GM20000 (cell line): ENCODE data around the gene NXNL1.

Experiments
- DNase-seq: peaks from one replicate; pipeline ENCODE4 v3.0.0; 2012; ENCODE audit warnings: low spot score
- CTCF ChIP-seq: IDR thresholded peaks from 2 replicates; pipeline ENCODE4 v1.5.1; 2012; ENCODE audit warnings: mild to moderate bottlenecking, control low read depth; ENCODE audit errors: extremely low read depth, missing control alignments

NXNL1 gene

GRCh38 chr19:17466487-17466850 is 5.7 kb upstream of the NXNL1 start:
- DNase-seq, result no peak
- TF ChIP-seq CTCF, result no peak

- TF ChIP-seq CTCF, result no peak
- no peak for DNase-seq
These were observed 1.8 kb downstream of the NXNL1 start for GRCh38 chr19:17458970-17459369.

DNA sequence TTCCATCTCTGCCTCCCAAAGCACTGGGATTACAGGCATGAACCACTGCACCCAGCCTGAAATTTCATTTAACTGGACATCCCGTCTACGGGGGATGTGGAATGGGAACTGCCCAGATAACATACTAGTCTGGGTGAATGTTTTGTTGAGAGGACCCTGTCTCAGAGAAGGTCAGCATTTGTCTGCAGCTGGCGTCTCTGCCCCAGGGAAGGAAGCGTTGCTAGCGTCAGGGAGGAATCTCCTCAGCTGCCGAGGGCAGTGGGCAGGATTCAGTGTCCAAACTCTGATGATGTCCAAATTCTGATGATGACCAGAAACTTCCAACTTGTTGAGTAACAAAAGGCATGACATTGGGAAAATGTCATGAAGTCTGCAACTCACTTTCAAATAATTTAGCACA is 3.1 kb downstream of the NXNL1 start:
- no peak for TF ChIP-seq CTCF
- DNase-seq, result no peak

DNA sequence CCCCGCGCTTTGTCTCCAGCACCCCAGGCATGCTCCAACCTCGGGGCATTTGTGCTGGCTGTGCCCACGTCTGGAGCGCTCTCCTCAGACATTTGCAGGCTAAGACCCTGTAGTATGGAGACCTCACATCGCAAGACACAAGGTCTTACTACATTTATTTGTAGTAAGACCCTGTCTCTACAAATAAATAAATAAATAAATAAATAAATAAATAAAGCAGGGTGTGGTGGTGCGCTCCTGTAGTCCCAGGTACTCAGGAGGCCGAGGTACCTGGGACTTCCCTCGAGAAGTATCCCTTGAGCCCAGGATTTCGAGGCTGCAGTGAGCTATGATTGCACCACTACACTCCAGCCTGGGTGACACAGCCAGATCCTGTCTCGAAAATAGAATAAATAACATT is 4.6 kb downstream of the NXNL1 start:
- TF ChIP-seq CTCF, result no peak
- no peak for DNase-seq

DNA sequence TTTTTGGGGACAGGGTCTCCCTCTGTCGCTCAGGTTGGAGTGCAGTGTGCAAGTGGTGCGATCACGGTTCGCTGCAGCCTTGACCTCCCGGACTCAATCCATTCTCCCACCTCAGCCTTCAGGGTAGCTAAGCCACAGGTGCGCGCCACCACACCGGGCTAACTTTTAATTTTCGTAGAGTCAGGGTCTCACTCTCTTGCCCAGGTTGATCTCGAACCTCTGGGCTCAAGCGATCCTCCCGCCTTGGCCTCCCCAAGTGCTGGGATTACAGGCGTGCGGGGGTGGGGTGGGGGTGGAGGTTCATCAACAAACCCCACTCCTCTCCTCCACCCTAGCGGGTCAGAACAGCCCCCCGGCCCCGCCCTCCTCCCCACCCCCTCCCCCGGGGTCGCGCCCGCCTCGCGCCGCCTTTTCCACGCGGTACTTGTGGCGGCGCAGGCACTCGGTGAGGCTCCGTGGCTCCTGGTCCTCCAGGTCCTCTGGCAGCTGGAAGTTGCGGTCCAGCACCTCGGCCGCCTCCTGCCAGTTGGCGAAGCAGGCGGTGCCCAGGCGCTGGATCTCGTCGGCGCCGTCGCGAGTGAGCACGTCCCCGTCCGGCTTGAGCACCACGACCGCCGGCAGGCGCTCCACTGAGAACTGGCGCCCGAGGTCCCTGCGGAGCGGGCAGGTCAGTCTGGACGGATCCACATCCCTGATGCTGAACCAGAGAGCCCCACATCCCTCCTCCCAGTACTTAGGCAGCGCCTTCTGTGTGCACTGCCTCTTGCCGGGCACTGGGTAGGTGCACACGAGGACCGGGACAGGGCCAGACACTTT is 5.2 kb downstream of the NXNL1 start:
- DNase-seq, result no peak
- TF ChIP-seq CTCF, result no peak

DNA sequence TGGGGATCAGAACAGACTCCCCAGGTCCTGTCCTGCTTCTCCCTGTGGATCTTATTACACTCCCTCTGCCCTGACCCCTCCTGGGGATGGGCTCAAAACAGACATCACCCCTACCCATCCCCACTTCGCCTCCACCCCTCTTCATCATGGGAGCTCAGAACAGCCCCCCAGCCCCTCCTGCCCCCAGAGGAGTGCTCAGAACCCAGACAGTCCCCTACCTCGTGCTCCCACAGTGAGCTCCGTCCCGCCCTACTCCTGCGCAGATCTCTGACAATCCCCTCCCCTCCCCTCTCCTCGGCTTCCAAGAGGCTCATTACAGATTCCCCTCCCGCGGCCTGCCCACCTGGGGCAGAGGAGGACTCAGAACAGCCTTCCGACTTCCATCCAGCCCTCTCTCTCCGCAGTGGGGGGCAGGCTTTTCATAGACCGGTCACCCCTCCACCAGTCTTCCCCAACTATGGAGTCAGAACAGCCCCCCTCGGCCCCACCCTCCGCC is 6.1 kb downstream of the NXNL1 start:
- TF ChIP-seq CTCF, result no peak
- peak; percentile 28 for DNase-seq

GRCh38 chr19:17451820-17452219 is 8.9 kb downstream of the NXNL1 start:
- TF ChIP-seq CTCF, result no peak
- DNase-seq, result no peak
